Activated T-cell treated with anti-CD3 and anti-CD28 coated beads, Interleukin-2, amount 50 U/mL, for 72 hours (primary cell): ENCODE measurements around the gene OR13C8. TPM values are rescaled to one million over a fixed set of nuclear protein-coding genes. Genes with fewer than 3 reads are reported as not detected.
"Not testable (repeated sequence)": the region's sequence is repeated elsewhere in the genome, so short reads cannot be mapped to it uniquely, and the experiment has no call there.

Source experiments
- ATAC-seq, 2 donors: fragments of 150-1000 bp; cut with Tn5 transposase; replicated peaks in 1 of 2; 2 replicates each; pipeline ENCODE4 v1.10.0; 2021; ENCODE audit warnings: moderate library complexity in 2 of 2, mild to moderate bottlenecking in 1 of 2
- DNase-seq, 2 donors: peaks; one replicate each; pipeline ENCODE4 v3.0.0; 2021 to 2022; ENCODE audit warnings: mixed read lengths in 1 of 2
- H3K27ac Mint-ChIP-seq: one replicate; pipeline ENCODE4 v1.8.0; 2022; ENCODE audit warnings: mild to moderate bottlenecking, moderate library complexity, mixed read lengths
- H3K27me3 Mint-ChIP-seq: one replicate; pipeline ENCODE4 v1.8.0; 2022; ENCODE audit warnings: low read depth, mixed read lengths
- H3K36me3 Mint-ChIP-seq, 2 donors: one replicate each; pipeline ENCODE4 v1.8.0; 2022; ENCODE audit warnings: mixed read lengths in 2 of 2, mild to moderate bottlenecking in 1 of 2; ENCODE audit not compliant: insufficient read depth in 2 of 2
- H3K4me1 Mint-ChIP-seq: one replicate; pipeline ENCODE4 v1.8.0; 2022; ENCODE audit warnings: low read depth, mixed read lengths
- H3K4me3 Mint-ChIP-seq, 2 donors: one replicate each; pipeline ENCODE4 v1.8.0; 2022; ENCODE audit warnings: mild to moderate bottlenecking in 2 of 2, mixed read lengths in 2 of 2, moderate library complexity in 2 of 2
- H3K9me3 Mint-ChIP-seq, 2 donors: one replicate each; pipeline ENCODE4 v1.8.0; 2022; ENCODE audit warnings: mixed read lengths in 2 of 2
- total RNA-seq, 2 donors: library from RNA; stranded (reverse); gene quantifications; one replicate each; pipeline ENCODE4 v1.2.3, GENCODE V29; 2022

The OR13C8 gene
- total RNA-seq, 2 donors from 2014 or later = not detected

- H3K9me3 Mint-ChIP-seq = no peaks in the 10 kb centered on the region
Observed at GRCh38 chr9:104580562-104580961, 11.6 kb downstream of the OR13C8 start.

GRCh38 chr9:104586496-104587180, 17.7 kb downstream of the OR13C8 start:
- Mint-ChIP-seq H3K27me3 (no peaks in the 10 kb centered on the region), H3K9me3 (no peaks in the 10 kb centered on the region), H3K4me3 (no peak overlapping the region), H3K4me1 (no peaks in the 10 kb centered on the region), H3K27ac (no peak overlapping the region), H3K36me3 (no peaks in the 10 kb centered on the region)
- no peak for ATAC-seq
- DNase-seq = no peak

More at GRCh38 chr9:104580562-104580961, 11.6 kb downstream of the OR13C8 start:
- Mint-ChIP-seq H3K27ac (no peak overlapping the region), H3K4me3 (no peak overlapping the region), H3K4me1 (no peaks in the 10 kb centered on the region), H3K36me3 (no peaks in the 10 kb centered on the region), H3K27me3 (no peaks in the 10 kb centered on the region)
- ATAC-seq (no peak), DNase-seq (no peak)

GRCh38 chr9:104589626-104590025, 20.7 kb downstream of the OR13C8 start:
- no peaks in the 10 kb centered on the region for H3K4me1 Mint-ChIP-seq
- no peaks in the 10 kb centered on the region for H3K36me3 Mint-ChIP-seq
- H3K27me3 Mint-ChIP-seq = no peaks in the 10 kb centered on the region
- no peak for DNase-seq
- H3K4me3 Mint-ChIP-seq = no peak overlapping the region
- H3K27ac Mint-ChIP-seq = no peak overlapping the region
- ATAC-seq = no peak
- peaks cover 3 to 4% of the 10 kb centered on the region in 2 donors for H3K9me3 Mint-ChIP-seq

- H3K27ac Mint-ChIP-seq, H3K9me3 Mint-ChIP-seq, ATAC-seq, H3K27me3 Mint-ChIP-seq, H3K36me3 Mint-ChIP-seq, H3K4me3 Mint-ChIP-seq, DNase-seq, H3K4me1 Mint-ChIP-seq: not testable (repeated sequence)
Observed at GRCh38 chr9:104598749-104599148, 29.8 kb downstream of the OR13C8 start.

- H3K27me3 Mint-ChIP-seq, DNase-seq, H3K4me1 Mint-ChIP-seq, H3K4me3 Mint-ChIP-seq, ATAC-seq, H3K27ac Mint-ChIP-seq, H3K9me3 Mint-ChIP-seq, H3K36me3 Mint-ChIP-seq: not testable (repeated sequence)
Observed at GRCh38 chr9:104599313-104599712, 30.3 kb downstream of the OR13C8 start, which contains the start of gene OR13C5. TSS of gene OR13C5 (minus strand) at chr9:104599413. CDS start at chr9:104599413, 0 bp downstream.

- no peak for ATAC-seq
- Mint-ChIP-seq H3K4me1 (no peaks in the 10 kb centered on the region), H3K9me3 (no peaks in the 10 kb centered on the region), H3K4me3 (no peak overlapping the region), H3K36me3 (no peaks in the 10 kb centered on the region), H3K27ac (no peak overlapping the region), H3K27me3 (peaks cover 7% of the 10 kb centered on the region)
- DNase-seq = no peak
Observed at GRCh38 chr9:104604801-104605200, 35.8 kb downstream of the OR13C8 start.

GRCh38 chr9:104605527-104605926, 36.6 kb downstream of the OR13C8 start, which contains the start of gene OR13C2:
TSS of gene OR13C2 (minus strand) at chr9:104605627. CDS start at chr9:104605627, 0 bp downstream.
- H3K36me3 Mint-ChIP-seq, H3K27me3 Mint-ChIP-seq, DNase-seq, H3K4me1 Mint-ChIP-seq, H3K9me3 Mint-ChIP-seq, ATAC-seq, H3K27ac Mint-ChIP-seq, H3K4me3 Mint-ChIP-seq: not testable (repeated sequence)

GRCh38 chr9:104606152-104606551, 37.2 kb downstream of the OR13C8 start:
- ATAC-seq = no peak
- Mint-ChIP-seq H3K36me3 (no peaks in the 10 kb centered on the region), H3K4me3 (no peak overlapping the region), H3K4me1 (no peaks in the 10 kb centered on the region), H3K27ac (no peak overlapping the region), H3K9me3 (no peaks in the 10 kb centered on the region), H3K27me3 (peaks cover 7% of the 10 kb centered on the region)
- DNase-seq = no peak

GRCh38 chr9:104608336-104608735, 39.4 kb downstream of the OR13C8 start:
- no peak for ATAC-seq
- Mint-ChIP-seq H3K36me3 (no peaks in the 10 kb centered on the region), H3K4me3 (no peak overlapping the region), H3K9me3 (no peaks in the 10 kb centered on the region), H3K4me1 (no peaks in the 10 kb centered on the region), H3K27me3 (peaks cover 7% of the 10 kb centered on the region), H3K27ac (no peak overlapping the region)
- no peak for DNase-seq

GRCh38 chr9:104611213-104611612, 42.2 kb downstream of the OR13C8 start:
- Mint-ChIP-seq H3K9me3 (no peaks in the 10 kb centered on the region), H3K27ac (no peak overlapping the region), H3K4me3 (no peak overlapping the region), H3K36me3 (no peaks in the 10 kb centered on the region), H3K27me3 (no peaks in the 10 kb centered on the region), H3K4me1 (no peaks in the 10 kb centered on the region)
- no peak for ATAC-seq
- DNase-seq = no peak

- Mint-ChIP-seq H3K4me3 (no peak overlapping the region), H3K27me3 (no peaks in the 10 kb centered on the region), H3K27ac (no peak overlapping the region), H3K4me1 (no peaks in the 10 kb centered on the region), H3K36me3 (no peaks in the 10 kb centered on the region), H3K9me3 (peaks cover 0 to 2% of the 10 kb centered on the region in 2 donors)
- DNase-seq = no peak
- ATAC-seq = no peak
Observed at GRCh38 chr9:104617418-104617817, 48.5 kb downstream of the OR13C8 start.

- Mint-ChIP-seq H3K27ac (no peak within 1 kb of the TSS), H3K9me3 (peaks cover 0 to 2% of the 10 kb centered on the region in 2 donors), H3K27me3 (no peaks in the 10 kb centered on the region), H3K4me3 (no peak within 1 kb of the TSS), H3K4me1 (no peaks in the 10 kb centered on the region), H3K36me3 (no peaks in the 10 kb centered on the region)
- ATAC-seq (no peak), DNase-seq (no peak)
Observed at GRCh38 chr9:104618104-104618503, 49.1 kb downstream of the OR13C8 start, which contains the start of gene OR13C9. TSS of gene OR13C9 (minus strand) at chr9:104618204. CDS start at chr9:104618204, 0 bp downstream.
